Cardiac fibroblast (primary cell): Measurements from ENCODE around the gene MYD88.
"Not testable (repeated sequence)": the region's sequence is repeated elsewhere in the genome, so short reads cannot be mapped to it uniquely, and the experiment has no call there.

ENCODE experiments used
- DNase-seq, 2 donors: peaks; one replicate each; pipeline versions ENCODE4 v3.0.0 to v3.0.0-alpha.2; 2010; ENCODE audit warnings: low read depth in 2 of 2
- H3K4me3 ChIP-seq, 2 donors: replicated peaks in 1 of 2; 1 replicate in 1 of 2; 2 replicates in 1 of 2; pipeline ENCODE4 v1.5.1; 2011; ENCODE audit warnings: low read depth in 2 of 2, low read length in 2 of 2, mild to moderate bottlenecking in 2 of 2, moderate library complexity in 1 of 2
- TF ChIP-seq, protein P1 (sequence below): IDR thresholded peaks from one replicate; pipeline ENCODE4 v1.5.1; 2011; ENCODE audit warnings: low read depth, mild to moderate bottlenecking, low read length, inconsistent platforms

MYD88 gene

DNA sequence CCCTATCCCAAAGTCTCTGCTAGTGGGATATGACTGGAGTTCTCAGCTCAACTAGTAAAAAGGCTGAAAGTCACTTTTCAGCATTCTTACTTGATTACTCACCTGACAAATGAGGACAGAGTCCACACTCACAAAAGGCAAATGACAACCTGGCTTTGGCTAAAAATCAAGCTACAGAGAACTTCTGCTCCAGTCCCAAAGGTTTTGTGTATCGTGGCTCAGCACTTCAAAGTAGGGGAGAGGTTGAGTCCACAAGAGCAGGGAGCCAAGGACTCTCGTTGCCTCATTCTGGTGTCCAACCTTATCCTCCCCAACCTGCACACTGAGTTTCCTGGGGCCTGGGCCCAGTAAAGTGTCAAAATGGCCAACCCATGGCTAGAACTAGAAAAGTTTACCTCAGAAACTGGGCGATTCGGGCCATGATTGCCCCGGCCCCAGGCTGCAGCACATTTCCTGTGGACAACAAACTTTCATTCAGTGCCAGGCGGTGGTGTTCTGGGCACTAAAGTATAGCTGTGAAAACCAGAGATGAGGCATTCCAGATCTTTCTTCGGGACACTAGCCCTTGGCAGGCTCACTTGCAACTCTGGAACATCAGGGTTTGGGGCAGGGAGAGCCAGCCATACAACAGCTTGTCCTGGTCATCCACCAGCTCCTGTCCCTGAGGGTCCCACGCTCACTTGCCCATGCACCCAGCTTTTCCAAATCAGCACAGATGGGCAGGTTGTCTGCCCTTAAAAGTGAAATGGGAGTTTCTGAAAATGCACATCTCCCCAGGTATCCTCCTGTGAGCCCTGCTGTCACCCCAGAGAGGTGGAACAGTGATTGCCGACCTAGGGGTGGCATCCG lies 4.7 kb upstream of the MYD88 start:
- H3K4me3 ChIP-seq, result no peak overlapping the region
- DNase-seq, result no peak
- TF ChIP-seq, protein P1, sequence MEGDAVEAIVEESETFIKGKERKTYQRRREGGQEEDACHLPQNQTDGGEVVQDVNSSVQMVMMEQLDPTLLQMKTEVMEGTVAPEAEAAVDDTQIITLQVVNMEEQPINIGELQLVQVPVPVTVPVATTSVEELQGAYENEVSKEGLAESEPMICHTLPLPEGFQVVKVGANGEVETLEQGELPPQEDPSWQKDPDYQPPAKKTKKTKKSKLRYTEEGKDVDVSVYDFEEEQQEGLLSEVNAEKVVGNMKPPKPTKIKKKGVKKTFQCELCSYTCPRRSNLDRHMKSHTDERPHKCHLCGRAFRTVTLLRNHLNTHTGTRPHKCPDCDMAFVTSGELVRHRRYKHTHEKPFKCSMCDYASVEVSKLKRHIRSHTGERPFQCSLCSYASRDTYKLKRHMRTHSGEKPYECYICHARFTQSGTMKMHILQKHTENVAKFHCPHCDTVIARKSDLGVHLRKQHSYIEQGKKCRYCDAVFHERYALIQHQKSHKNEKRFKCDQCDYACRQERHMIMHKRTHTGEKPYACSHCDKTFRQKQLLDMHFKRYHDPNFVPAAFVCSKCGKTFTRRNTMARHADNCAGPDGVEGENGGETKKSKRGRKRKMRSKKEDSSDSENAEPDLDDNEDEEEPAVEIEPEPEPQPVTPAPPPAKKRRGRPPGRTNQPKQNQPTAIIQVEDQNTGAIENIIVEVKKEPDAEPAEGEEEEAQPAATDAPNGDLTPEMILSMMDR, result no peak

DNA sequence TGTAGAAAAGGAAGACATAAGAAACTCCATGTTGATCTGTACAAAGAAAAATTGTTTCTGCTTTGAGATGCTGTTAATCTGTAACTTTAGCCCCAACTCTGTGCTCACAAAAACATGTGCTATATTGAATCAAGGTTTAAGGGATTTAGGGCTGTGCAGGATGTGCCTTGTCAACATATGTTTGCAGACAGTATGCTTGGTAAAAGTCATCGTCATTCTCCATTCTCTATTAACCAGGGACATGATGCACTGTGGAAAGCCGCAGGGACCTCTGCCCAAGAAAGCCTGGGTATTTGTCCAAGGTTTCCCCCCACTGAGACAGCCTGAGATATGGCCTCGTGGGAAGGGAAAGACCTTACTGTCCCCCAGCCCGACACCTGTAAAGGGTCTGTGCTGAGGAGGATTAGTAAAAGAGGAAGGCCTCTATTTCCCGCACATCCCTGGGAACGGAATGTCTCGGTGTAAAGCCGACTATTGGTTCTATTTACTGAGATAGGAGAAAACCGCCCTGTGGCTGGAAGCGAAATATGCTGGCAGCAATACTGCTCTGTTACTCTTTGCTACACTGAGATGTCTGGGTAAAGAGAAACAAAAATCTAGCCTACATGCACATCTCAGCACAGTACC lies 3.8 kb upstream of the MYD88 start:
- DNase-seq, H3K4me3 ChIP-seq: not testable (repeated sequence)

DNA sequence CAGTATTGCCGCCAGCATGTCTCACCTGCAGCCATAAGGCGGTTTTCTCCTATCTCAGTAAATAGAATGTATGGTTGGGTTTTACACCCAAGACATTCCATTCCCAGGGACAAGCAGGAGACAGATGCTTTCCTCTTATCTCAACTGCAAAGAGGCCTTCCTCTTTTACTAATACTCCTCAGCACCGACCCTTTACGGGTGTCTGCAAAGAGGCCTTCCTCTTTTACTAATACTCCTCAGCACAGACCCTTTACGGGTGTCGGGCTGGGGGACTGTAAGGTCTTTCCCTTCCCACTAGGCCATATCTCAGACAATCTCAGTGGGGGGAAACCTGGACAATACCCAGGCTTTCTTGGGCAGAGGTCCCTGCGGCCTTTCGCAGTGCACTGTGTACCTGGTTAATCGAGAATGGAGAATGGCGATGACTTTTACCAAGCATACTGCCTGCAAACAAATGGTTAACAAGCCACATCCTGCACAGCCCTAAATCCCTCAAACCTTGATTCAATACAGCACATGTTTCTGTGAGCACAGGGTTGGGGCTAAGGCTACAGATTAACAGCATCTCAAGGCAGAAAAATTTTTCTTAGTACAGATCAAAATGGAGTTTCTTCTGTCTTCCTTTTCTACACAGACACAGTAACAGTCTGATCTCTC lies 2.7 kb upstream of the MYD88 start:
- peak overlapping the region; percentile 76 to 85 for H3K4me3 ChIP-seq
- DNase-seq, result not testable (repeated sequence)

DNA sequence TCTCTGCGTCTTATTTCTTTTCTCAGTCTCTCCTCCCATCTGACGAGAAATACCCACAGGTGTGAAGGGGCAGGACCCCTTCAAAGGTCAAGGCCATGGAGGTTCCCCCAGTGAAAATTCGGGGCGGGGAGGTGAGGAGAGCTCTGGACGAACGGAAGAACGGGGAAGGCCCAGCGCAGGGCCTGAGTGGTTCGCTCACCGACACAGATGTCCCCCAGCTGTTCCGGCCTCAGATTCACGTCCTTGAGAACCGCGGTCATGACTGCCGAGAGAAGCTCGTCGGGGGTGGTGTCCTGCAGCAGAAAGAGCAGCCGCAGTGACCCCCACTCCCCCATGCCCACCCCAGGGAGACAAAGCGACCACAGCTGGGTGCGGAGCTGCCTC lies 2.1 kb upstream of the MYD88 start:
- DNase-seq, result peak in 1 of 2 donors; percentile 43
- TF ChIP-seq, protein P1, result no peak
- H3K4me3 ChIP-seq, result peak overlapping the region; percentile 76 to 85

DNA sequence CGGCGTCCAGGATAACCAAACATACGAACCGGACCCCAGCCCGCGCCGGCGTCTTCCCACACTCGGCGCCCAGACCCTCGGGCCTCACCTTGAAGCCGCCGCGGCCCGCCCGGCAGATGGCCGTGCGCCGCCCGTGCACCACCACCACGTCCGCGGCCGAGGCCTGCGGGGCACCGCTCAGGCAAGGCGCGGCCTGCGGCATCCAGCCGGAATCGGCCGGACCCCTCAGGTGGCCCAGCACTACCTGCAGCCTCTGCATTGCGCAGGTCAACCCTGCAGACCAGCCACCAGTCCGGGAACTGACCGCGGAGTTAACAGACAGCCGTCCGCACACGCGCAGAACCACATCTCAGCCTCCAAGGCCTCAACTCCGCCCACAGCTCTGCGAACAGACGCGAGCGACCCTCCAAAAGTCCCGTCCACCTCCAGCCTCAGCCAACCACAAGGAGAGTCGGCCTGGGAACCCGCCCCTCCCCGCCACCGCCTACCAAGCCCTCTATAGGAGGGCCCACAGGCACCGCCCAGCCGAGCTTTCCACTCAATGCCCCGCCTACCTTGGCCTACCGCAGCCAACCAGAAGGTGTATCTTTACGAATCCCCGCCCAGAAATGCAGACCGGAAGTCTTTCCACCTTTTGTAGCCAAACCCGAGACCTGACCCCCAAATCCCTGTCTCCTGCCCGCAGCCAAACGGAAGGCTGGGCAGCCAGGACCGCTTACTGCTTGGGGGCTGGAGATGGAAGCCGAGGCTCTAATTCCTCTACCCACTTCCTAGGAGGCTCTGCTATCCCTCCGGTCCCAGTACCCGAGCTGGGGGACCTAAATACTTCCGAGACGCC lies 1.5 kb upstream of the MYD88 start, which contains the start of gene ACAA1:
TSS of gene ACAA1 (minus strand) at position 351 of the 838 bp plus-strand sequence. CDS start at position 259, 92 bp downstream.
- H3K4me3 ChIP-seq, result peak within 1 kb of the TSS; percentile 83 to 86
- TF ChIP-seq, protein P1, result no peak
- peak; percentile 99 for DNase-seq

DNA sequence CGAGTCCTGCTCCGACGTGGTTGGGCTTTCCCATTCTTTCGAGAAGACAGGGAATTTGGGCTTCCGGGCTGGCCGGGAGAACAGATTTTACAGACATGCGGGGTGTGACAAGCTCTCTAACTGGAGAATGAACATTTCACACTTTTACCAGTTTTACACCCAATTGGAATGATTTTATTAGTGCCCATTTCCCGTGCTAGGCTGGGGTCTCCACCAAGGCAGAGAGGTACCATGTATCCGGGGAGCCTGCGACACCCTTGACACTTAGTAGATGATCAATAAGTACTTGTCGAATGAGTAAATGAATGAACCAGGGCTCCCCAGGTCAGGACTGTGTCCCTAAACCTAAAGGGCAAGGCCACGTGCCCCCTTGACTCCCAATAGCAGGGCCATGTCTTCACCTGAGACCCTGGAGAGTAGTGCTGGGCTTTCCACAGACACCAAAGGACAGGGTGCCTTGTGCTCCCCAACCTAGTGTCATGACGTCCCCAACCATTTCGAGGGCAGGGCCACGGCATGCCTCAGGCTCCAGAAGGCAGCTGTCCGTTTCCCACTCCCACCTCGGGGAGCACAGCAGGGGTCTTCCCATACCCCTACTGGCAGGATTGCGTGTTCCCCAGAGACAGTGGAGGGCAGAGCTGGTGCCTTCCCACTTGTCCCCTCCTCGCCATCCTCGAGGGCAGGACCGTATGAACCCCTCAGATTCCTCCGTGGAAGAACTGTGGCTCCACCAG lies 679 bp upstream of the MYD88 start:
- DNase-seq, result no peak

More for the DNA sequence above, 679 bp upstream of the MYD88 start:
- TF ChIP-seq, protein P1, result no peak
- H3K4me3 ChIP-seq, result peak overlapping the region; percentile 83 to 86
